GM18511 (cell line): Measurements from ENCODE around the gene FBXW5.

ENCODE experiments used
- ATAC-seq: cut with Tn5 transposase; IDR thresholded peaks from one replicate; pipeline ENCODE4 v1.9.1; 2021; ENCODE audit warnings: mild to moderate bottlenecking, moderate library complexity; ENCODE audit not compliant: unreplicated experiment

FBXW5 gene

GRCh38 chr9:136913701-136914438, 30.7 kb downstream of the FBXW5 start:
- no peak for ATAC-seq

DNA sequence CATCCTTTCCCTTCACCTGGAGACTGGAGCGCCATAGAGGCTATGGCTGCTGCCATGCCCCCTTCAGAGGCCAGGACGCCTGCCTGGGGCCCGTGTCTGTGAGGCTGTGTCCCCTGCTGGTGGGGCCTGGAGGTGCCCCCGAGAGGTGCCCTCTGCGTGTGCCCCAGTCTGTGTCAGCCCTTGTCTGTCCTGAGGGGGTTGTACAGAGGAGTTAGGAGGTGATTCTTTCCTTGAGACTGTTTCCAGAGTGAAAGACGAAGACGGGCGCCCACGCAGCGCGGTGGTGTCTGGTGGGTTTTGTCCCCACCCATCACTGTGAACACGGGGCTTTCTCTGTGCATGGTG, 33.7 kb downstream of the FBXW5 start:
- no peak for ATAC-seq

DNA sequence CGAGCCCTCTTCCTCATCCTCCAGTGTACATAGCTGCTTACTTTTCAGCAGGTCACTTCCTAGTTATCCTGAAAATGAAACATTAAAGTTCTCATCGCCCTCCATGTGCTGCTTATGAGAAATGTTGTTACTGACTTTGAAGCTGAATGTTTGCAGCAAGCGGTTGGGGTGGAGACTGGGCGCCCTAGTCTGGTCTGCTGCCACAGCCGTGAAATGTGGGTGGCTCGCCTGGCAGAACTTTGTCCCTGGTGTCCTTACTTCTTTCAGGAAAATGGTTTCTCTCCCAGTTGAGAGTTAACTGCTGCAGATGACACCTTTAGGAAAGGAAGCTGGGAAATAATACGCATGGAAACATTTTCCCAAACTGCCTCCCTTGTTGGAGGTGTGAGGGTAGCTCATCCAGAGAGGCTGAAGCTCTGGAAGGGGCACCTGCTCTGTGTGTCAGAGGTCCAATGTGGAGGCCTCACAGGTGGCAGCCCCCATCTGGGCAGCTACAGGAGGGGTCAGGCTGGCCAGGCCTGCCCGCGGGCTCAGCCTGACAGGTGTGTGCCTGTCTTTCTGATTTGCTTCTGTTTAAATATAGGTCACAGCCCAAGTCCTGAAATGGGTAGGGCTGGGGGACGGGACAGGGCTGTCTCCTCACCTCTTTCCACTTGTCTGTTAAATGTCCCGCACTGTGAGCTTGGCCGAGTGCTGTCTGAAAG, 34.2 kb downstream of the FBXW5 start:
- ATAC-seq: no peak

DNA sequence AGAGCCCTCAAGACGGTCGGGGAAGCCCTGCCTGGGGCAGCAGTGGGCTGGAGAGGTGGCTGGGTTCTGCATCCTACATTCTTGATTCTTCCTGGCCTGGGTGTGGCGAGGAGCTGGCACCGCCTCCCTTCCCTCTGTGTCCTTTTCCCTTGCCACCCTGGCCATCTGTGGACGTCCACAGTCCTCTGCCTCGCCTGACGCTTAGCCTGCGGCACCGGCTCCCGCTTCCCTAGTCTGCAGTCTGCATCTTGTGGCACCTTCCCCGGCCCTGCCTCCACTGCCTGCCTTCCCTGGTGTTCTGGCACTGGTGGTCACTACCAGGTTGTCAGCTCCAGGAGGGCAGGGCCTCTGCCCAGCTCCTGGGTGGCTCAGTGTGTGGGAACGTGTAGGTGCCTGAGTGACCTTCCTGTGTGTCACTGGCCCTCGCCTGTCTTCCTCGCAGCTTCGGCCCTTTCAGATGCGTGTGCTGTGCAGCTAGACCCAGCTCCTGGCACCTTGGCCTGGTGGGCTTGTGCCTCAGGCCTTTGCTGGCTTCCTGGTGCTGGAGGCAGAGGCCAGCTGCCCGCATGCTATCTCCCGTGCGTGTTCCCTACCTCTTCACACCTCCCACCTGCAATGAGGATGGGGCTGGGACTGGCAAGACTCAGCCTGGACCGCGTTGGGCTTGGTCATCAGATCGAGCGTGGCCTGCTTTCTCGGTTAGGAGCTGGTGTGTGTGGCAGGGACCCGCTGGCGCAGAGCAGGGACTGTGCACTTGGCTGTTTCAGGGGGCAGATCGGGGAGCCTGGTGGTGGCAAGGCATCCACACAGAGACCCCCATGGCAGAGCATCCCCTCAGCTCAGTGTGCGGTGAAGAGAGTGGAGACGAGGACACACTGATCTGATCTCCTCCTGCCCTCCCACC, 37.3 kb downstream of the FBXW5 start:
- ATAC-seq: no peak

DNA sequence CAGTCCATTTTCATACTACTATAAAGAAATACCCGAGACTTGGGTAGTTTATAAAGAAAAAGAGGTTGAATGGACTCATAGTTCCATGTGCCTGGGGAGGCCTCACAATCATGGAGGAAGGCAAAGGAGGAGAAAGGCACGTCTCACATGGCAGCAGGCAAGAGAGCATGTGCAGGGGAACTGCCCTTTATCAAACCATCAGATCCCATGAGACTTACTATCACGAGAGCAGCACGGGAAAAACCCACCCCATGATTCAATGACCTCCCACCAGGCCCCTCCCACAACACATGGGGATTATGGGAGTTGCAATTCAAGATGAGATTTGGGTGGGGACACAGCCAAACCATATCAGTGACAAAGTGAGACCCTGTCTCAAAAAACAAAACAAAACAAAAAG, 38.3 kb downstream of the FBXW5 start:
- no peak for ATAC-seq

- ATAC-seq: no peak
Measured at GRCh38 chr9:136903041-136903554, 41.4 kb downstream of the FBXW5 start.

- peak; percentile 66 for ATAC-seq
Measured at GRCh38 chr9:136902259-136902821, 42.2 kb downstream of the FBXW5 start.

DNA sequence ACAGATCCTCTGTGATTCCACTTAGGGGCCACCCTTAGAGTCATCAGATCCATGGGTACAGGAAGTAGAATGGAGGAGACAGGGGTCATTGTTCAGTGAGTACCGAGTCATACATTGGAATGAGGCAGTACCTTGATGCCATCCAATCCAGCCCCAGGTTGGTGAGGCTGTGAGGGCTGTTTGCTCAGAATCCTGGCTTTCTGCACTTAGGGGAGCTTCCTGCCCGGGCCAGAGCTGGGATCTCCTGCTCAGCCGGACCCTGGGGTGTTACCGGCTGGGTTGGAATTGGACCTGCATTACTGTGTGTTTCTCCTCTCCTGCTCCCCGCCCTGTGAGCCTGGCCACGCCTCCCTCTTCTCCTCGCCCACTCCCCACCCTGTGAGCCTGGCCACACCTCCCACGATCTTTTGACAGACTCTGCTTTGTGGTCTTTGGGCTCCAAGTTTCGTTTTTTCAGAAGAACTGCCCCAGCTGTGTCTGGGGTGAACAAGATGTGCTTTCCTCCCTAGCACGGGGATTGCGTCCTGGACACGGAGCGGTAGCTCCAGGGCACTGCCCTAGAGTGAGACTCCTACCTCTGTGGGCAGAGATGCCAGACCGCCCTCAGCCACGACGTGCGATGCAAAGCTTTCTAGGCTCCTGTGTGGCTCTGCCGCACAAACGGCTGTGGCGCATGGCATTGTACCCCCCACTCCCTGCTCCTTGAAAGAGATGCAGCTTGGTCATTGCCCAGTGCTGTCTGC, 42.9 kb downstream of the FBXW5 start:
- ATAC-seq: peak; percentile 70

GRCh38 chr9:136900988-136901515, 43.5 kb downstream of the FBXW5 start:
- ATAC-seq: peak; percentile 4

GRCh38 chr9:136900556-136900955, 44.0 kb downstream of the FBXW5 start:
- ATAC-seq: no peak

DNA sequence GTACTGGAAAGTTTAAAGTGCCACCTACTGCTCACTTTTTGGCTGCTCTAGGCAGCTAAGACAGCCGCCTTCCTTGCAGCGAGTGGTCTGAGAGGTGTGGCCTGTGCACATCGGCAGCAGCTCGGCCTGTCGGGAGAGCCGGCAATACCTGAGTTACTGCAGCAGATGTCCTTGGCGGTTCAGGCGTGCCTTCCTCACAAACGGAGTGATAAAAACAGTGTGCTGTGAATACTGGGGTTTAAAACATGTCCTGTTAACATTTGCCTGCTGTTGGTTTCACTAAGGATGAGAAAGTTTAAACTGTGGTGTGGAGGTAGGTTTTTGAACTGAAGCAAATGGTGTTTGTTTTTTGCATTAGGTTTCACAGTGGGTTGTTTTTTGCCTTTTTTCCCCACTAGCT, 45.3 kb downstream of the FBXW5 start:
- ATAC-seq: no peak

- ATAC-seq: no peak
Measured at GRCh38 chr9:136898483-136899100, 45.9 kb downstream of the FBXW5 start.

DNA sequence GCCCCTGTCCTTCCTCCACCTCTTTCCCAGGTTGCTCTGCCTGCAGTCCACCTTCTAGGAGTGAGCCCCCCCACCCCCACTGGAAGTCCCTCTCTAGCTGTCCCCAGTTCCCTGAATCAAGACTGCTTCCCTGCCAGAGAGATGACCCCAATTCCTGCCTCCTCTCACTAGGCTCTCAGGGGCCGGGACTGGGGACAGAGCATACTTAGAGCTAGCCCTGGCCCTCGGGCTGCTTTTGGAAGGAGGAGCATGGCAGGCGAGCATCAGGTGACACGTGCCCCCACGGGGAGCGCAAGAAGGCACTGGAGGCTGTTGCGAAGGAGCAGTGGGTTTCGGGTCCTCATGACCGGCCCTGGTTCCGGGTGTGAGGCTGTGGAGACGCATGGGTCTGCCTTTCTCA, 48.5 kb downstream of the FBXW5 start:
- ATAC-seq: no peak

GRCh38 chr9:136890661-136891060, 53.9 kb downstream of the FBXW5 start:
- ATAC-seq: no peak
